Neural cell (in vitro differentiated cells): ENCODE data around the gene HSPA12A.

Experiments
- SMC3 ChIP-seq: fragments of 450-650 bp; conservative IDR thresholded peaks from 2 replicates; pipeline ENCODE4 v1.6.1; 2014; ENCODE audit warnings: antibody characterized with exemption, mild to moderate bottlenecking, moderate library complexity; ENCODE audit not compliant: poor library complexity
- TAF1 ChIP-seq: IDR thresholded peaks from 2 replicates; pipeline ENCODE4 v1.6.1; 2012; ENCODE audit warnings: low read depth
- TF ChIP-seq, protein P1 (sequence below): fragments of 450-650 bp; IDR thresholded peaks from 2 replicates; pipeline ENCODE4 v1.5.1; 2014; ENCODE audit warnings: antibody characterized with exemption, mild to moderate bottlenecking, moderate library complexity; ENCODE audit not compliant: poor library complexity, severe bottlenecking

DNA sequence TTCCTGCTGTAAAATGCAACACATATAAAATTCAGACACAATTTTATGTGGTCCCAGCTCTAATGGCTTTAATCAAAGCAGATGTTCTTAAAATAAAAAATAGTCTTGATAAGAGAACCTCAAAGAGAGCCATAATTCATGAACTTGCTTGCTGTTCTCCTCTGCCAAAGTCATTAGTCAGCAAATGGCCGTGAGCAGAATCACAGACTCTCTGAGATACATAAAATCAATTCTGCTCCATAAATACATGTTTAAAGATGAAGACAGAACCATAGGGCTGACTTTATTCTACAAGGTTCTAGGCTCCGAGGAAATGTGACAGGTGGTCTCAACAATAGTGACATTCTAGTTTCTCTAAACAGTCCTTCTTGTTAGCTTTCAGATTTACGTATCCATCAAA is 29.8 kb downstream of the HSPA12A start:
- TF ChIP-seq, protein P1, sequence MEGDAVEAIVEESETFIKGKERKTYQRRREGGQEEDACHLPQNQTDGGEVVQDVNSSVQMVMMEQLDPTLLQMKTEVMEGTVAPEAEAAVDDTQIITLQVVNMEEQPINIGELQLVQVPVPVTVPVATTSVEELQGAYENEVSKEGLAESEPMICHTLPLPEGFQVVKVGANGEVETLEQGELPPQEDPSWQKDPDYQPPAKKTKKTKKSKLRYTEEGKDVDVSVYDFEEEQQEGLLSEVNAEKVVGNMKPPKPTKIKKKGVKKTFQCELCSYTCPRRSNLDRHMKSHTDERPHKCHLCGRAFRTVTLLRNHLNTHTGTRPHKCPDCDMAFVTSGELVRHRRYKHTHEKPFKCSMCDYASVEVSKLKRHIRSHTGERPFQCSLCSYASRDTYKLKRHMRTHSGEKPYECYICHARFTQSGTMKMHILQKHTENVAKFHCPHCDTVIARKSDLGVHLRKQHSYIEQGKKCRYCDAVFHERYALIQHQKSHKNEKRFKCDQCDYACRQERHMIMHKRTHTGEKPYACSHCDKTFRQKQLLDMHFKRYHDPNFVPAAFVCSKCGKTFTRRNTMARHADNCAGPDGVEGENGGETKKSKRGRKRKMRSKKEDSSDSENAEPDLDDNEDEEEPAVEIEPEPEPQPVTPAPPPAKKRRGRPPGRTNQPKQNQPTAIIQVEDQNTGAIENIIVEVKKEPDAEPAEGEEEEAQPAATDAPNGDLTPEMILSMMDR = no peak
- TF ChIP-seq SMC3 (no peak), TAF1 (no peak)
